OCI-LY7 (cell line): ENCODE measurements around the gene STXBP6. TPM values are rescaled to one million over a fixed set of nuclear protein-coding genes. Genes with fewer than 3 reads are reported as not detected.

Source experiments
- BruUV-seq: library from RNA; stranded (reverse); fragments of 400-500 nt; replicated peaks from 2 replicates; lab custom pipeline; 2021; lab: Mats Ljungman, UMichigan
- CTCF ChIA-PET: fragments of 300-600 bp; sonication (Branson Sonifier 250); formaldehyde crosslinking; loops from one replicate; lab custom pipeline; 2022; ENCODE audit warnings: antibody characterized with exemption; ENCODE audit not compliant: unreplicated experiment; lab: Charles Lee
- POLR2A ChIA-PET: fragments of 300-600 bp; sonication (Branson Sonifier 250); formaldehyde crosslinking; loops from one replicate; lab custom pipeline; 2022; ENCODE audit warnings: antibody characterized with exemption; lab: Charles Lee
- DNase-seq: peaks from one replicate; pipeline ENCODE4 v3.0.0-alpha.2; 2015; ENCODE audit warnings: low spot score
- H2AFZ ChIP-seq: fragments of 200-600 bp; sonication (generic), shearing (Covaris generic); 2 replicates; pipeline ENCODE4 v1.6.1; 2014; ENCODE audit warnings: mild to moderate bottlenecking, antibody characterized with exemption, low read length, moderate library complexity
- H3K27ac ChIP-seq: fragments of 200-600 bp; sonication (generic); 2 replicates; pipeline ENCODE4 v1.5.1; 2014; ENCODE audit warnings: mixed run types, low read depth, mild to moderate bottlenecking, moderate library complexity, low read length, inconsistent platforms; ENCODE audit not compliant: poor library complexity, severe bottlenecking
- H3K36me3 ChIP-seq: fragments of 200-600 bp; sonication (generic); 2 replicates; pipeline ENCODE4 v1.6.1; 2014; ENCODE audit warnings: mild to moderate bottlenecking, antibody characterized with exemption, low read length, moderate library complexity, mixed read lengths; ENCODE audit not compliant: insufficient read depth
- H3K4me1 ChIP-seq: fragments of 200-600 bp; sonication (generic); 2 replicates; pipeline ENCODE4 v1.5.1; 2014; ENCODE audit warnings: mild to moderate bottlenecking, low read length; ENCODE audit not compliant: insufficient read depth, poor library complexity, severe bottlenecking
- H3K4me2 ChIP-seq: fragments of 200-600 bp; sonication (generic); 2 replicates; pipeline ENCODE4 v1.6.1; 2014; ENCODE audit warnings: mild to moderate bottlenecking, low read length
- H3K4me3 ChIP-seq: fragments of 200-600 bp; sonication (generic); 2 replicates; pipeline ENCODE4 v1.5.1; 2014; ENCODE audit warnings: mild to moderate bottlenecking, low read depth, low read length; ENCODE audit not compliant: poor library complexity, severe bottlenecking
- H3K79me2 ChIP-seq: fragments of 200-600 bp; sonication (generic); 2 replicates; pipeline ENCODE4 v1.6.1; 2016; ENCODE audit warnings: low read depth, mild to moderate bottlenecking, low read length, moderate library complexity, mixed read lengths; ENCODE audit not compliant: insufficient read depth
- H3K9me2 ChIP-seq: fragments of 200-600 bp; sonication (generic); 2 replicates; pipeline ENCODE4 v1.6.1; 2016; ENCODE audit warnings: mild to moderate bottlenecking, low read length, mixed read lengths; ENCODE audit not compliant: insufficient read depth
- H3K9me3 ChIP-seq: fragments of 200-600 bp; sonication (generic); 2 replicates; pipeline ENCODE4 v1.6.1; 2014; ENCODE audit warnings: mild to moderate bottlenecking, mixed run types, low read length, mixed read lengths
- H4K20me1 ChIP-seq: fragments of 200-600 bp; sonication (generic); 2 replicates; pipeline ENCODE4 v1.6.1; 2014; ENCODE audit warnings: mild to moderate bottlenecking, antibody characterized with exemption, low read length, moderate library complexity, mixed read lengths; ENCODE audit not compliant: insufficient read depth
- EZH2phosphoT487 ChIP-seq: fragments of 200-600 bp; sonication (generic); IDR thresholded peaks from 2 replicates; pipeline ENCODE4 v1.6.1; 2018; ENCODE audit warnings: low read depth, borderline replicate concordance, mild to moderate bottlenecking, mixed run types, antibody characterized with exemption, low read length, moderate library complexity, mixed read lengths
- intact Hi-C: fragments of 100-400 bp; cut with micrococcal nuclease; formaldehyde crosslinking; loops from one replicate; pipeline ENCODE4 v1.10.0; 2022; ENCODE audit not compliant: unreplicated experiment
- total RNA-seq, 2 experiments: library from RNA; depleted of rRNA in 1 of 2; stranded (reverse); fragments of >200 nt in 1 of 2; shearing (Covaris generic) in 1 of 2; gene quantifications; 2 replicates each; pipeline ENCODE4 v1.2.3, GENCODE V29; 2014 to 2022
- TF ChIP-seq, protein P1 (sequence below): fragments of 200-600 bp; sonication (generic); conservative IDR thresholded peaks from 2 replicates; pipeline ENCODE4 v1.5.1; 2014; ENCODE audit warnings: mild to moderate bottlenecking, antibody characterized with exemption, low read length, moderate library complexity, mixed read lengths

Gene STXBP6
- total RNA-seq, 2 experiments from 2014 or later: 0.48 TPM; not detected in 1

GRCh38 chr14:25039933-25040332 is 10.0 kb downstream of the STXBP6 start:
- H4K20me1 ChIP-seq: no peaks in the 10 kb centered on the region
- DNase-seq: no peak
- BruUV-seq: no TSS peak
- ChIA-PET POLR2A (no interaction called here), CTCF (no interaction called here)
- no peaks in the 10 kb centered on the region for H3K36me3 ChIP-seq
- intact Hi-C loops: no loop called here
- TF ChIP-seq, protein P1, sequence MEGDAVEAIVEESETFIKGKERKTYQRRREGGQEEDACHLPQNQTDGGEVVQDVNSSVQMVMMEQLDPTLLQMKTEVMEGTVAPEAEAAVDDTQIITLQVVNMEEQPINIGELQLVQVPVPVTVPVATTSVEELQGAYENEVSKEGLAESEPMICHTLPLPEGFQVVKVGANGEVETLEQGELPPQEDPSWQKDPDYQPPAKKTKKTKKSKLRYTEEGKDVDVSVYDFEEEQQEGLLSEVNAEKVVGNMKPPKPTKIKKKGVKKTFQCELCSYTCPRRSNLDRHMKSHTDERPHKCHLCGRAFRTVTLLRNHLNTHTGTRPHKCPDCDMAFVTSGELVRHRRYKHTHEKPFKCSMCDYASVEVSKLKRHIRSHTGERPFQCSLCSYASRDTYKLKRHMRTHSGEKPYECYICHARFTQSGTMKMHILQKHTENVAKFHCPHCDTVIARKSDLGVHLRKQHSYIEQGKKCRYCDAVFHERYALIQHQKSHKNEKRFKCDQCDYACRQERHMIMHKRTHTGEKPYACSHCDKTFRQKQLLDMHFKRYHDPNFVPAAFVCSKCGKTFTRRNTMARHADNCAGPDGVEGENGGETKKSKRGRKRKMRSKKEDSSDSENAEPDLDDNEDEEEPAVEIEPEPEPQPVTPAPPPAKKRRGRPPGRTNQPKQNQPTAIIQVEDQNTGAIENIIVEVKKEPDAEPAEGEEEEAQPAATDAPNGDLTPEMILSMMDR: no peak
- H3K27ac ChIP-seq: no peak overlapping the region
- no peak overlapping the region for H3K4me2 ChIP-seq
- H3K79me2 ChIP-seq: no peaks in the 10 kb centered on the region
- no peak overlapping the region for H3K4me3 ChIP-seq
- H2AFZ ChIP-seq: no peak overlapping the region
- H3K4me1 ChIP-seq: no peaks in the 10 kb centered on the region
- H3K9me2 ChIP-seq: no peaks in the 10 kb centered on the region
- no peaks in the 10 kb centered on the region for H3K9me3 ChIP-seq

DNA sequence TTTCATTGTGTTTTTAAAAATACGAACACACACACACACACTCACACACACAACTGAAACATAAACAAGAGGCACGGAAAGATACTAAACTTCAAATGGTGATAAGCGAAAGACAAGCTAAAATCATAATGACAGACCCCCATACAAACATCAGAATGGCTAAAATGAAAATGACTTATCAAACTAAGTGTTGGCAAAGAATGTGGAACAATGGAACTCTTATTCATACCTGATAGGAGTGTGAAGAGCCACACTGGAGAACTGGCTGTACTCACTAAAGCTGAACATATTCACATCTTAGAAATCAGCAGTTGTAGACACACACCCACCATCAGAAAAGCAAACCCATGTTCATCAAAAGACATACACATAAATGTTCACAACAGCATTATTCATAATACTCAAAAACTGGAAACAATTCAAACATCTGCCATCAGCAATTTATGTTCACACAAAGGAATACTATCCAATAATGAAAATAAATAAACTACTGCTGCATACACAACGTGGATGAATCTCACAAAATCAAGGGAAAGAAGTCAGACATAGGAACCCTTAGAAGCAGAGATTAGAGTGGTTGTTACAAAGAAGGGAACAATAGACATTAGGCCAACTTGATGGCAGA is 11.8 kb downstream of the STXBP6 start:
- Histone ChIP-seq H2AFZ (no peak overlapping the region), H3K36me3 (no peaks in the 10 kb centered on the region), H4K20me1 (no peaks in the 10 kb centered on the region), H3K9me3 (no peaks in the 10 kb centered on the region), H3K9me2 (no peaks in the 10 kb centered on the region), H3K4me1 (no peaks in the 10 kb centered on the region), H3K4me3 (no peak overlapping the region), H3K27ac (no peak overlapping the region), H3K4me2 (no peak overlapping the region), H3K79me2 (no peaks in the 10 kb centered on the region)
- CTCF ChIA-PET: no interaction called here
- TF ChIP-seq, protein P1: no peak
- no peak for TF ChIP-seq EZH2phosphoT487
- DNase-seq: no peak
- intact Hi-C loops: no loop called here
- POLR2A ChIA-PET: no interaction called here
- BruUV-seq: no TSS peak

DNA sequence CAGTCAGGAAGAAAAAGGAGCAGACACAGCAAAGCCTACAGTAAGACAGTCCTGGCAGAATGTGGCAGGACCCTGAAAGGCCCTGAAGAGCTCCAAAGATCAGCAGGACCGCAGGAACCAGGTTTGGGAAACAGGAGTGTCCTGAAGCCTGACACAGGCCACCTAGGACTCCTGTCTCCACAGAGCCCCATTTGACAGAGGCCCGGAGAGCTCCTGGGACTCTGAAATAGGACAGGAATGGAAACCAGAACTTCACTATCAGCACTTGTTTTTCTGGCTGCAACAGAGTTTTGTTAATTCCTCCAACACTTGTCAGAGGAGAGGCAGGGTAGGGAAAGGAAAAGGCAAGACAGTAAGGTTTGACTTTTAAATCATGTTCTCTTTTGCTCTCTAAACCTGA is 12.9 kb downstream of the STXBP6 start:
- ChIA-PET CTCF (no interaction called here), POLR2A (no interaction called here)

More for the DNA sequence above, 12.9 kb downstream of the STXBP6 start:
- intact Hi-C loops: no loop called here
- Histone ChIP-seq H3K27ac (no peak overlapping the region), H3K79me2 (no peaks in the 10 kb centered on the region), H3K4me1 (no peaks in the 10 kb centered on the region), H3K9me3 (no peaks in the 10 kb centered on the region), H2AFZ (no peak overlapping the region), H3K4me2 (no peak overlapping the region), H3K9me2 (no peaks in the 10 kb centered on the region), H3K4me3 (no peak overlapping the region), H3K36me3 (no peaks in the 10 kb centered on the region), H4K20me1 (no peaks in the 10 kb centered on the region)
- TF ChIP-seq, protein P1: no peak
- no peak for TF ChIP-seq EZH2phosphoT487
- DNase-seq: no peak
- BruUV-seq: no TSS peak
